Endothelial cell of umbilical vein (primary cell): Measurements from ENCODE around the gene PLBD2. TPM values are rescaled to one million over a fixed set of nuclear protein-coding genes. Genes with fewer than 3 reads are reported as not detected.

Experiments
- BruUV-seq: library from RNA; stranded (reverse); fragments of 400-500 nt; replicated peaks from 2 replicates; lab custom pipeline; 2021; lab: Mats Ljungman, UMichigan
- CTCF ChIA-PET: fragments of 300-600, 350-600 bp; sonication (Branson Sonifier 250); formaldehyde crosslinking; loops from one replicate; lab custom pipeline; 2021; ENCODE audit warnings: antibody characterized with exemption, inconsistent platforms; lab: Charles Lee
- POLR2A ChIA-PET: fragments of 300-600, 350-600 bp; sonication (Branson Sonifier 250); formaldehyde crosslinking; loops from one replicate; lab custom pipeline; 2021; ENCODE audit warnings: antibody characterized with exemption, inconsistent platforms; lab: Charles Lee
- DNase-seq: peaks from one replicate; pipeline ENCODE4 v3.0.0-alpha.2; 2011; ENCODE audit warnings: low read depth, low spot score
- FAIRE-seq: peaks from 2 replicates; lab custom pipeline; 2011; peaks lifted over from hg19 to GRCh38; lab: Jason Lieb, UNC
- H2AFZ ChIP-seq: 2 replicates; pipeline ENCODE4 v1.6.0; 2012; ENCODE audit warnings: low read depth, low read length, control low read depth, inconsistent platforms
- H3K27ac ChIP-seq: 2 replicates; pipeline ENCODE4 v1.5.1; 2011; ENCODE audit warnings: low read depth, mild to moderate bottlenecking, control low read depth, low read length, moderate library complexity; ENCODE audit not compliant: insufficient read depth
- H3K27me3 ChIP-seq, 2 experiments: 2 replicates each; pipeline versions ENCODE4 v1.6.0 to v1.6.1; 2011; ENCODE audit warnings: low read length in 2 of 2, mixed read lengths in 1 of 2; ENCODE audit not compliant: control insufficient read depth in 2 of 2, insufficient read depth in 2 of 2
- H3K36me3 ChIP-seq, 2 experiments: 2 replicates in 1 of 2; 3 replicates in 1 of 2; pipeline ENCODE4 v1.5.1; 2011; ENCODE audit warnings: low read length in 2 of 2, mild to moderate bottlenecking in 1 of 2, moderate library complexity in 1 of 2; ENCODE audit not compliant: control insufficient read depth in 2 of 2, insufficient read depth in 2 of 2; ENCODE audit errors: extremely low read depth in 1 of 2
- H3K4me1 ChIP-seq: 3 replicates; pipeline ENCODE4 v1.5.1; 2011; ENCODE audit warnings: mild to moderate bottlenecking, low read length; ENCODE audit not compliant: control insufficient read depth, insufficient read depth; ENCODE audit errors: extremely low read depth
- H3K4me2 ChIP-seq: 2 replicates; pipeline ENCODE4 v1.6.1; 2011; ENCODE audit warnings: low read length, control low read depth, mixed read lengths; ENCODE audit not compliant: insufficient read depth
- H3K4me3 ChIP-seq, 3 experiments: fragments of 200-600 bp in 1 of 3; sonication (generic), shearing (Covaris generic) in 1 of 3; replicated peaks in 1 of 3; 2 replicates each; pipeline ENCODE4 v1.5.1; 2011 to 2016; ENCODE audit warnings: control low read depth in 3 of 3, low read length in 3 of 3, mild to moderate bottlenecking in 2 of 3, inconsistent platforms in 1 of 3, low read depth in 1 of 3, moderate library complexity in 1 of 3; ENCODE audit not compliant: insufficient read depth in 1 of 3
- H3K79me2 ChIP-seq: 2 replicates; pipeline ENCODE4 v1.6.0; 2012; ENCODE audit warnings: low read length, inconsistent platforms; ENCODE audit not compliant: control insufficient read depth, insufficient read depth
- H3K9ac ChIP-seq: replicated peaks from 2 replicates; pipeline ENCODE3; 2011; ENCODE audit warnings: low read length, control low read depth; ENCODE audit not compliant: insufficient read depth; ENCODE audit errors: extremely low read depth
- H3K9me1 ChIP-seq: replicated peaks from 3 replicates; pipeline ENCODE4 v1.6.0; 2011; ENCODE audit warnings: mild to moderate bottlenecking, low read length; ENCODE audit not compliant: control insufficient read depth, insufficient read depth; ENCODE audit errors: extremely low read depth
- H3K9me3 ChIP-seq: replicated peaks from 2 replicates; pipeline ENCODE4 v1.5.1; 2012; ENCODE audit warnings: low read length, inconsistent platforms; ENCODE audit not compliant: control insufficient read depth, insufficient read depth
- H4K20me1 ChIP-seq: replicated peaks from 2 replicates; pipeline ENCODE3; 2011; ENCODE audit warnings: mild to moderate bottlenecking, low read length; ENCODE audit not compliant: control insufficient read depth, insufficient read depth; ENCODE audit errors: extremely low read depth
- EZH2 ChIP-seq: IDR thresholded peaks from 2 replicates; pipeline ENCODE4 v1.6.1; 2012; ENCODE audit warnings: borderline replicate concordance, low read depth, mild to moderate bottlenecking, moderate library complexity, low read length, inconsistent platforms; ENCODE audit not compliant: severe bottlenecking
- FOS ChIP-seq: IDR thresholded peaks from 2 replicates; pipeline ENCODE4 v1.6.1; 2011; ENCODE audit warnings: mild to moderate bottlenecking, low read length, moderate library complexity, borderline replicate concordance; ENCODE audit not compliant: insufficient read depth
- GATA2 ChIP-seq: IDR thresholded peaks from 2 replicates; pipeline ENCODE4 v1.7.0; 2011; ENCODE audit warnings: low read depth, mild to moderate bottlenecking, moderate library complexity, mixed read lengths, low read length; ENCODE audit not compliant: insufficient read length, insufficient read depth
- JUN ChIP-seq: IDR thresholded peaks from 2 replicates; pipeline ENCODE4 v1.6.1; 2011; ENCODE audit warnings: borderline replicate concordance, low read depth; ENCODE audit not compliant: insufficient read length, insufficient read depth
- MAX ChIP-seq: IDR thresholded peaks from 2 replicates; pipeline ENCODE4 v1.6.1; 2011; ENCODE audit not compliant: insufficient read depth, insufficient read length
- MYC ChIP-seq: IDR thresholded peaks from one replicate; pipeline ENCODE4 v1.6.1; 2011; ENCODE audit warnings: mild to moderate bottlenecking, low read depth, low read length
- POLR2A ChIP-seq: IDR thresholded peaks from 2 replicates; pipeline ENCODE4 v1.6.1; 2012; ENCODE audit warnings: low read depth, mild to moderate bottlenecking, control low read depth, low read length
- POLR2AphosphoS5 ChIP-seq: IDR thresholded peaks from 2 replicates; pipeline ENCODE4 v1.6.1; 2012; ENCODE audit warnings: low read depth, mild to moderate bottlenecking, control low read depth, low read length, moderate library complexity; ENCODE audit not compliant: insufficient read depth
- dilution Hi-C: fragments of 300-500 bp; cut with MboI; formaldehyde crosslinking; loops from one replicate; pipeline ENCODE4 v1.15.0; 2019; ENCODE audit warnings: low sequenced_read_pairs; ENCODE audit not compliant: extremely low pct_ligation_motif_present
- intact Hi-C: fragments of 100-400 bp; cut with micrococcal nuclease; formaldehyde crosslinking; loops from one replicate; pipeline ENCODE4 v1.10.0; 2022
- polyA plus RNA-seq, 4 experiments: library from polyadenylated mRNA; depleted of rRNA in 3 of 4; stranded (reverse) in 3 of 4; unstranded in 1 of 4; fragments of >200 nt; gene quantifications; 2 replicates each; pipeline versions ENCODE4 v1.2.1 to v1.2.3, GENCODE V29; 2011 to 2012; ENCODE audit warnings: missing spikeins in 1 of 4
- total RNA-seq: library from RNA; stranded (reverse); gene quantifications from 2 replicates; pipeline ENCODE4 v1.2.3, GENCODE V29; 2021
- TF ChIP-seq, protein P1 (sequence below), 2 donors: IDR thresholded peaks; 1 replicate in 1 of 2; 2 replicates in 1 of 2; pipeline ENCODE4 v1.5.1; 2011; ENCODE audit warnings: low read length in 2 of 2, mild to moderate bottlenecking in 2 of 2, moderate library complexity in 2 of 2, control low read depth in 1 of 2, inconsistent platforms in 1 of 2, low read depth in 1 of 2; ENCODE audit not compliant: insufficient read depth in 1 of 2; ENCODE audit errors: extremely low read depth in 1 of 2

The PLBD2 gene
- total and polyA plus RNA-seq, 2 donors (not counting 3 experiments of a cell fraction or from before 2014, with no cell fraction given): 24.4 to 46.8 TPM

DNA sequence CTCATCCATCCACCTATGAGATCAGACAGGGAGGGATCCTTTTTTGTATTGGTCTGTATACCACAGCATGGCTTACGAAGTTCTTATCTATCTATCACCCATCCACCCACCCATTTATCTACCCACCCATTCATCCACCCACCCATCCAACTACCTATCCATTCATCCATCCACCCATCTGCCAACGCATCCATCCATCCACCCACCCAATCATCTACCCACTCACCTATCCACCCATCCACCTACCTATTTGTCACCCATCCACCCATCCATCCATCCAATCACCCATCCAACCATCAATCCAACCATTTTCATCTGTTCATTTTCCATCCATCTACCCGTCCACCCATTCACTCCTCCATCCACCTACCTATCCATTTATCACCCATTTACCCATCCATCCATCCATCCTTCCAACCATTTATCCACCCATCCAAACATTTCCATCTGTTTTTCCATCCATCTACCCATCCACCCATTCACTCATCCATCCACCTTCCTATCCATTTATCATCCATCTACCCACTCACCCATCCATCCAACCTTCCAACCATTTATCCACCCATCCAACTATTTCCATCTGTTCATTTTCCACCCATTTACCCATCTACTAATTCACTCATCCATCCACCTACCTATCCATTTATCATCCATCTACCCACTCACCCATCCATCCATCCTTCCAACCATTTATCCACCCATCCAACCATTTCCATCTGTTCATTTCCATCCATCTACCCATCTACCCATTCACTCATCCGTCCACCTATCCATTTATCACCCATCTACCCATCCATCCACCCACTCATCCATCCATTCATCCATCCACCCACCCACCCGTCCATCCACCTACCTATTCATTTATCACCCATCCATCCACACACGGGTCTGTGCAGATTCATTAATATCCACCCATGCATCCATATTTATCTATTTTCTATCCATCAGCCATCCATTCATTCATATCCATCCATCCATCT is 32.0 kb downstream of the PLBD2 start:
- Histone ChIP-seq H3K9me3 (no peaks in the 10 kb centered on the region), H3K27me3 (no peaks in the 10 kb centered on the region), H3K4me1 (no peaks in the 10 kb centered on the region), H4K20me1 (no peaks in the 10 kb centered on the region), H3K27ac (no peak overlapping the region), H3K9me1 (no peaks in the 10 kb centered on the region), H3K9ac (no peak overlapping the region), H3K79me2 (no peaks in the 10 kb centered on the region), H2AFZ (no peak overlapping the region), H3K4me2 (no peak overlapping the region), H3K36me3 (peaks cover 0 to 4% of the 10 kb centered on the region in 2 experiments), H3K4me3 (no peak overlapping the region)
- DNase-seq (no peak), FAIRE-seq (no peak)
- intact Hi-C loops (no loop called here), dilution Hi-C loops (no loop called here)
- POLR2A ChIA-PET: no interaction called here
- TF ChIP-seq POLR2AphosphoS5: no peak
- no peak for TF ChIP-seq MYC
- no peak for TF ChIP-seq GATA2
- TF ChIP-seq POLR2A: no peak
- TF ChIP-seq FOS: no peak
- no peak for TF ChIP-seq JUN
- TF ChIP-seq, protein P1, sequence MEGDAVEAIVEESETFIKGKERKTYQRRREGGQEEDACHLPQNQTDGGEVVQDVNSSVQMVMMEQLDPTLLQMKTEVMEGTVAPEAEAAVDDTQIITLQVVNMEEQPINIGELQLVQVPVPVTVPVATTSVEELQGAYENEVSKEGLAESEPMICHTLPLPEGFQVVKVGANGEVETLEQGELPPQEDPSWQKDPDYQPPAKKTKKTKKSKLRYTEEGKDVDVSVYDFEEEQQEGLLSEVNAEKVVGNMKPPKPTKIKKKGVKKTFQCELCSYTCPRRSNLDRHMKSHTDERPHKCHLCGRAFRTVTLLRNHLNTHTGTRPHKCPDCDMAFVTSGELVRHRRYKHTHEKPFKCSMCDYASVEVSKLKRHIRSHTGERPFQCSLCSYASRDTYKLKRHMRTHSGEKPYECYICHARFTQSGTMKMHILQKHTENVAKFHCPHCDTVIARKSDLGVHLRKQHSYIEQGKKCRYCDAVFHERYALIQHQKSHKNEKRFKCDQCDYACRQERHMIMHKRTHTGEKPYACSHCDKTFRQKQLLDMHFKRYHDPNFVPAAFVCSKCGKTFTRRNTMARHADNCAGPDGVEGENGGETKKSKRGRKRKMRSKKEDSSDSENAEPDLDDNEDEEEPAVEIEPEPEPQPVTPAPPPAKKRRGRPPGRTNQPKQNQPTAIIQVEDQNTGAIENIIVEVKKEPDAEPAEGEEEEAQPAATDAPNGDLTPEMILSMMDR (IDR thresholded peaks at IDR 0.05; ENCODE audit: extremely low read depth in 1 of 2, insufficient read depth in 1 of 2, low read depth in 1 of 2, low read length in 2 of 2): no peak
- TF ChIP-seq EZH2: no peak
- TF ChIP-seq MAX: no peak
- no TSS peak for BruUV-seq
- CTCF ChIA-PET: no interaction called here
